Hematopoietic multipotent progenitor cell treated with erythropoietin and hydrocortisone succinate and interleukin-3 and kit ligand, for 17 days (in vitro differentiated cells): ENCODE results near the gene SNX25.
"Not testable (repeated sequence)": the region's sequence is repeated elsewhere in the genome, so short reads cannot be mapped to it uniquely, and the experiment has no call there.

Experiments used
- DNase-seq: peaks from one replicate; pipeline ENCODE4 v3.0.0-alpha.2; 2015; ENCODE audit warnings: low spot score

SNX25 gene

GRCh38 chr4:185209031-185209851 is at the start of gene SNX25:
Gene SNX25 (plus strand): TSS chr4:185209598. CDS start chr4:185209827, 229 bp downstream.
- DNase-seq: peak; percentile 70

GRCh38 chr4:185165605-185166063 is 43.8 kb upstream of the SNX25 start:
- DNase-seq: no peak

DNA sequence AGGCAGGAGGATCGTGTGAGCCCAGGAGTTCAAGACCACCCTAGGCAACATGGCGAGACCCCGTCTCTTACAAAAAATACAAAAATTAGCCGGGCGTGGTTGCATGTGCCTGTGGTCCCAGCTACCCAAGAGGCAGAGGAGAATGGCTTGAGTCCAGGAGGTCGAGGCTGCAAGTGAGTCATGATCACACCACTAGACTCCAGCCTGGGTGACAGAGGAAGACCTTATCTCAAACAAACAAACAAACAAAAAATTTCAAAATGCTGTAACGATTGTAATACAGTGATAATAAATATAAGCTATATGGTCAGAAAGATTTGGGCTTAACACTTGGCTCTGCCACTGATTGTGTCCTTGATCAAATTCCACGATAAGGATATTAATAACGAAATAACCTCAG is 42.2 kb upstream of the SNX25 start:
- no peak for DNase-seq

GRCh38 chr4:185171373-185172071 is 37.9 kb upstream of the SNX25 start:
- no peak for DNase-seq

GRCh38 chr4:185179488-185179887 is 29.9 kb upstream of the SNX25 start:
- DNase-seq: no peak

- no peak for DNase-seq
These were observed 27.2 kb upstream of the SNX25 start for GRCh38 chr4:185182239-185182638.

GRCh38 chr4:185183622-185184281 is 25.6 kb upstream of the SNX25 start:
- DNase-seq: peak; percentile 93

DNA sequence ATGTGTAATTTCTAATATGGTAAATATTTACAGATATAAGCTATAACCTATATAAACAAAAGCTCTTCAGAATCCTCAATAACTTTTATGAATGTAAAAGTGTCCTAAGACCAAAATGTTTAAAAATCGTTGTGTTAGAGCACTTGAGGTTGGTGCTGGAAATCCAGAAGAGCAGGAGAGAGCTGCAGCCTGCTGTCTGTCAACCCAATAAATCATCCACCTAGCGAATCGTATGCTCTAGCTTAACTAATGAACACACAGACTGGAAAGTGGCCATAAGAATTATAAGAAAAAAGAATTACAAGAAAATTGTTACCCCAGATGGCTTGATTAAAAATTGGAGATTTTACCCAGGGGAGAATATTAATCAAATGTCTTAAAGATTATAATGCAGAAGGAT is 22.6 kb upstream of the SNX25 start:
- no peak for DNase-seq

- DNase-seq: peak; percentile 40
These were observed 19.6 kb upstream of the SNX25 start for GRCh38 chr4:185189606-185190305.

DNA sequence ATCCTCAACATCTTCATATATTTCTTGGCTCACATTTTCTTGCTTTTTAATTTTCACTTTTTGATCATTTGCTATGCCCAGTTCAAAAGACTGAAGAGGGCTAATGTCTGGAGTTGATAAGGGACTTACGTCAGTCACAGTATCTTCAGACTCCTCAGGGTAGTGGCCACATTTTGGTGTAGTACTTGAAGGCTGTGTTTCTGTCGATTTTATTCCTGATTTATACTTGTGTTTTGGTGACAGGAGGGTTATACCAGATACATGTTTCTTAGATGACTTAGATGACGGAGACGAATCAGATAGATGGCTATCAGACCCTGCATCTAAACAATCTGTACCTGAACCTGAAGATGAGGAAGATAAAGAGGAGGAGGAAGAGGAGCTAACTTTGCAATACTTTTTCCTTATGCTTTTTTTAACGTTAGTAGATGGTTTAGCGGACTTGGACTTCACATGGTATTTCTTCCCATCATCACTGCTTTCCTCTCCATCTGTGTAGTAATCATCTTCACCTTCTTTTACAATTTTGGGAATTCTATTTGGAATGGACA is 19.0 kb upstream of the SNX25 start:
- DNase-seq: peak; percentile 63

DNA sequence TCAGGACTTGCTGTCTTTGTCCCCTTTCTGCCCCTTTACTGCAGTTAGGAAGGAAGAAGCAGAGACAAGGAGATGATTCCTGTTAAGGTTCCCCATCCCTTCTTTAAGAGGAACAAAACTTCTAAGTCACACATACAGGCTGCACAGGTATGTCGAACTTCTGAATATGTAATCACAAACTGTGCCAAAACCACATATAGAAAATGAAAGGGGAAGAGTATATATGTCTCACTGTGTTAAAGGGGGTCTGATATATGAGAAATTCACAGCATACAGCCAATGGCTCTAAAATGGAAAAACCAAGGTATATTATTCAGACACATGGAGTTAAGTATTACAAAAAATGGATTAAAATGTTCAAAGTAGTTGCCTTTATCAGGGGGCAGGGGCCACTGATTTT is 17.3 kb upstream of the SNX25 start:
- DNase-seq: no peak

GRCh38 chr4:185194924-185195888 is 14.2 kb upstream of the SNX25 start:
- DNase-seq: no peak

GRCh38 chr4:185196437-185196836 is 13.0 kb upstream of the SNX25 start:
- no peak for DNase-seq

DNA sequence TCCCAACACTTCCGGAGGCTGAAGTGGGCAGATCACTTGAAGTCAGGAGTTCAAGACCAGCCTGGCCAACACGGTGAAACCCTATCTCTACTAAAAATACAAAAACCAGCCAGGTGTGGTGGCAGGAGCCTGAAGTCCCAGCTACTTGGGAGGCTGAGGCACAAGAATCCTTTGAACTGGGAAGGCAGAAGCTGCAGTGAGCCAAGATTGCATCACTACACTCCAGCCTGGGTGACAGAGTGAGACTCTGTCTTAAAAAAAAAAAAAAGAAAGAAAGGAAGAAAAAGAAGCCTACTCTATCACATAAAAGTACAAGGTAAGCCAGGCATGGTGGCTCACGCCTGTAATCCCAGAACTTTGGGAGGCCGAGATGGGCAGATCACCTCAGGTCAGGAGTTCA is 11.2 kb upstream of the SNX25 start:
- DNase-seq: not testable (repeated sequence)

DNA sequence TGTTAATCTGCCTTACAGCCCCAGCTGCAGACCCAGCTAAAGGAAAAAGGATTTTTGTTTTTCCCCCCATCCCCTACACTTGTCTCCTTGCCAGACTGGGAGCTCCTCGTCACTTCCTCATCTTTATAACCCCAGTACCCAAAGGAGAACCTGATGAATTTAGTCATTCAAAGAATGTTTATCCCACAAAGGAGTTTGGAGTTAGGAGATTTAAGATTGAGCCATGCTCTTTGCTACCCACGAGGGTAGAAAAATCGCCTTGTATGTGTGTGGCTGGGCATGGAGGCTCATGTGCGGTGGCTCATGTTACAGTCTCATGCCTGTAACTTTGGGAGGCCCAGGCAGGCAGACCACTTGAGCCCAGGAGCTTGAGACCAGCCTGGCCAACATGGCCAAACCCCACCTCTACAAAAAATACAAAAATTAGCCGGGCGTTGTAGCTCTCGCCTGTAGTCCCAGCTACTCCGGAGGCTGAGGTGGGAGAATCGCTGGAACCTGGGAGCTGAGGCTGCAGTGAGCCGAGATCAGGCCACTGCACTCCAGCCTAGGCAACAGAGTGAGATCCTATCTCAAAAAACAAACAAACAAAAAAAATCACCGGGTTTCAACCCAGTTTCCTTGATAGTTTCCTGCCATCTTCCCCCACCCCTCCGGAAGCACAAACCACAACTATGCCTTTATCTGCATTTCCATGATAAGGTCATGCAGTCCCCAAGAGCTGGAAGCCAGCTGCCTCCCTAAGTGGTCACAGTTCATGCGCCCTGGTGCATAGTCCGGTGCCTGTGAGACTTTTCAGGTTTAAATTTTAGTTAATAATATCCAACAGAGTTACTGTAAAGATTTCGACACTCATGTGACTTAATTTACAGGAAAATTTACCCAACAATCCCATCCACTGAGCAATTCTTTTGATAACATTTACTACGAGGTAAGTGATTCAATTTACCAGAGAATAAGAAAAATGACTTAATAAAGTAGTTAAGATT is 7.1 kb upstream of the SNX25 start:
- no peak for DNase-seq

DNA sequence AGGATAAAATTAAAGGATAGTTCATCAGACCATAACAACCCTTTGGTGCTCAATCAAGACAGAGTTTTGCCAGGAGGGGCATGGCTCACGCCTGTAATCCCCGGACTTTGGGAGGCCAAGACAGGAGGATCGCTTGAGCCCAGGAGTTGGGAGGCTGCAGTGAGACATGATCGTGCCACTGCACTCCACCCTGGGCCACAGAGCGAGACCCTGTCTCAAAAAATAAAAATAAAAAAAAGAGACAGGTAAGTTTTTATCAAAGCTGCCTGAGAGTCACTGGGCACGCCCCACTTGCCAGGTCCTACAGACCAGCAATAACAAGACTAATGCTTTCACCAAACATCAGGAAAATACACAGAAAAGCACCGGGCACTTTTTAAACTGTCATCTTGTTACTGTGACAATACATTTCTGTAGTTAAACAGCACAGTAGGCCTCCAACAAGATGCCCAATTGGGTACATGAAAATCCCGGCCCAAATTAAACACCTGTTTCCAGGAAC is 6.4 kb upstream of the SNX25 start:
- DNase-seq: no peak

- DNase-seq: peak; percentile 62
These were observed 5.7 kb upstream of the SNX25 start, which contains the start of gene CFAP97 for GRCh38 chr4:185203486-185204237. Gene CFAP97 (minus strand): TSS chr4:185204000. CDS start chr4:185191196, 12,804 bp downstream.

GRCh38 chr4:185204238-185204910 is 5.0 kb upstream of the SNX25 start:
- no peak for DNase-seq
